Ammon's horn (tissue), 1 donor: ENCODE measurements around the gene CAPZB.

ENCODE experiments used
- DNase-seq: peaks from one replicate; pipeline ENCODE4 v3.0.0-alpha.2; 2016; ENCODE audit warnings: low spot score

CAPZB gene

DNA sequence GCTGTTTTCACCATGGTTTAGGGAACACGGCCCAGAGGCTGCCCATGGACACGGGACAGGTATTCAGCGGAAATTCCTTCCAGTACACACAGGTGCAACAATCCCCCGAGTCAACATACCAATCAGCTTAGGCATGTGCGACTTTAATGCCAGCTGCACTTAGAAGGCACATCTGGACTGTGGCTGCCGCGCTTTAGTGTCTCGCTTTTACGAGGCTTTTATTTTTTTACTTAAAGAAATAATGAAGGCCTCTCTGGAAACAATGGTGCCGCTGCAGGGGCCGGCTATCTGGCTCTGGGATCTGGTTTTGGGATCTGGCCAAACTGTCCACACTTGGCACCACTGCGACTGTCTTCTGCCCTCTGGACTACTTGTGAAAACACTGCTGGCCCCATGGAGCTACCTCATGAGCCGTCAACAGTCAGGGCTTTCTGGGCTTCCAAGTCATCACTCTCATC, 117.7 kb downstream of the CAPZB start:
- DNase-seq = no peak

GRCh38 chr1:19366599-19367536, 118.5 kb downstream of the CAPZB start:
- DNase-seq = no peak

DNA sequence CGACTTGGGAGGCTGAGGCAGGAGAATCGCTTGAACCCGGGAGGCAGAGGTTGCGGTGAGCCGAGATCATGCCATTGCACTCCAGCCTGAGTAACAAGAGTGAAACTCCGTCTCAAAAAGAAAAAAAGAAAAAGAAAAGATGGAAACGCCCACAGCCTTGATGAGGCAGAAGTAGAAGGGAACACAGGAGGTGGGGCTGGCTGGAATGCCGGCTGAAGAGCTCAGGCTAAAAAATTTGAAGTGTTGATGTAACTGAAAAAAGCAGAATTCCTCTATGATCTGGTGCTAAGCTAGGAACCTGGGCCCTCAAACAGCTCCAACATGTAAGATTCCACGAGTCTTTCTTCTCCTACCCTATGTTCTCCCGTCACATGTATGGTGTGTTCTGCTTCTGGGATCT, 119.6 kb downstream of the CAPZB start:
- DNase-seq = no peak

GRCh38 chr1:19363536-19364152, 121.7 kb downstream of the CAPZB start:
- DNase-seq = no peak

DNA sequence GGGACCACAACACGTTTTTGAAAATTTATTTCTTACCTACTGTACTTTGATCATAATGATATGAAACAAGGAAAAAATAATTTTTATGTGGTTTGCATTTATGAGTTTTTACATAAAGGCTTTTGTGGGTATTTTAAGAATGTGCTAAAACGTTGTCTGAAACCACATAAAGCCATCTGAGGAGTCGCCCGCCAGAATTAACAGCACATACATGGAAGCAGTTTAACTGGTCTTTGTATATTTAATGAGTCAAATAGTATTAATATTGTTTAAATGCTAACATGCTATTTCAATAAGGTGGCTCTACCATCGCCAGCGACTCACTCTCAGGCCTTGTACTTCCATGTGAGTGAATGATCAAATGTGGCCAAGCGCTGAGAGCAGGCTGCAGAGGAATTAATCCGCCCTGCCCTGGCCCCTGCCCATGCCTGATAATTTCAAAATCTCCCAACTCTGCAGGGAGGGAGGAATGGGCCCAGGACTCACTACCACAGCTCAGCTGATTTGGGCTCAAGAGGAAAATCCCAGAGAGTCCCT, 123.7 kb downstream of the CAPZB start:
- DNase-seq = no peak

GRCh38 chr1:19360843-19361610, 124.3 kb downstream of the CAPZB start:
- DNase-seq = no peak

DNA sequence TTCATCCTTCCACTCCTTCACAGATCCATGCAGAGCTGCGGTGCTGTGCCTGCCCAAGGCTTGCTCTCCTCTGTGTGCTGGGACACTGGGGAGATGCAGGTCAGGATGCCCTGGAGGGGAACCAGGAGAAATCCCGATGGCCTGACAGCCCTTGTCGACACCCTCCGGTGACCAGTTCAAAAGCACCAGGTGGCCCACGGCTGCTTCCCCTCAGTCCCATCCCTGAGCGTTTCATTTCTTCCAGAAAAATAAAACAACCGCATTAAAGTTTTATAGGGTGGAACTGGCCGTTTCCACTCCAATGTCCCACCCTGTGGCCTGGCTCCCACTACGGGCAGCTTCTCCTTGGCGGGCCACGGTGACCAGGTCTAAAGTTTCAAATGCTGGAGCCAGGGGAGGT, 124.9 kb downstream of the CAPZB start:
- no peak for DNase-seq

DNA sequence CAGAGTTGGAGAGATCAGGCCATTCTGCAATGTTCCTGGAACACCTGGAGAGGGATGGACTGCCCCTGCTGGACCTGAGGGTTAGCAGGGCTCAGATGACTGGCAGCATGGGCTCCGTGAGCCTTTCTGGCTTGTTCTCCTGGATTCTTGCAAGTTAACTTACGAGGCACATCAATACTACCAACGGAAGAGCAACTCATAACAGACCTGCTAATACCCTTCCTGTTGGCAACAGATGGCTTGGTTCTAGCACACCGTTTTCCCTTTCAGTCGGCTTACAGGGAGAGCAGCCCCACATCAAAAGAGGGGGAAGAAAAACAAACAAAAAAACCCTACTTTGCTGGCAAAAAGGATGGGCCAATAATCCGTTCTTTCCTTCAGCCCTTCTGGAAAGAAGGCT, 125.3 kb downstream of the CAPZB start:
- DNase-seq = no peak

- DNase-seq = no peak
These were observed 126.0 kb downstream of the CAPZB start for GRCh38 chr1:19359357-19359756.

DNA sequence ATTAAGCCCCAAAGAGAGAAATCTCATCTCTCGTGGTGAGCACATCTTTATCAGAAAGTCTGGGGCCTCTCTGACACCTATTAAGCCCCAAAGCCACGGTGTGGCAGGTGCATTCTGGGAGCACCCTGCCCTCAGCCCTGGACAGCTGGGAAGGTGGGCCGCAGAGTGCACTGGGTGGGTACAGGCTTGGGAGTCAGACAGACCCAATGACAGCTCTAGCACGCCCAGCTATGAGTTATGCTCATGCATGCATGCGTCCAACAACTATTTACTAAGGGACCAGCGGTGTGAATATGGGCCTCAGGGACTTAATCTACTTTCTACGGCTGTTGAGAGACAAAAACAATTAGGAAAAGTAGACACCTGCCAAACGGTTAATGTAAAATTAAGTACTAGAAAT, 126.6 kb downstream of the CAPZB start:
- no peak for DNase-seq

DNA sequence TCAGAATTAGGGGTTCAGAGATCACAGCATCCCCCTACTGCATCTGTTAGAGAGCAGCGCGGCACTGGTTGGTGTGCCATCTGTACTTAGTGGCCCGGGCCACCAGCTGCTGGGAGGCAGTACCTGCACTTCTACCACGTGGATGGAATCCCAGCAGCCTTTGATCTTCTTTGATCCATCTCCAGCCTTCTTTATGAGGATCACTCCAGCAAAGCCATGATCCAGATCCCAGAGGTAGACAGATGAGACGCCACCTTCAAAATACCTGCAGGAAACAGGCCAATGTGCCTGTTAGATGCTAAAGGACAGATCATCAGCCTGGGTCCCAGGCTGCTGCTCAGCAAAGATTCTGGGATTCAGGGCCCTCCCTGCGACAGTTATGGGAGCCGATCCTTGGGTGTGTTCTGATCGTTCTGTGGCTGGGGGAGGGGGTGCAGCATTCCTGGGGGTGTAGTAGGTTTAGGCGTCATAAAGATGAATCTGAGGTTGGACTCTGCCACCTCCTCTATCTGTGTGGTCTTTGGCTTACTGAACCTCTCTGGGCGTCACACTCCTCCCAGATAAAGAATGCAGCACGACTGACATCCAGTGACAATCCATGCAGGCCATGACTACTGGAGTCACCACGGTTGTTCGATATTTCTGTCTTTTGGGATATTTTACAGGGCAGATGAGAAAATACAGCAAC, 127.9 kb downstream of the CAPZB start:
- DNase-seq = no peak

GRCh38 chr1:19356266-19356665, 129.1 kb downstream of the CAPZB start:
- DNase-seq = no peak

GRCh38 chr1:19354531-19354981, 130.8 kb downstream of the CAPZB start:
- DNase-seq = no peak

GRCh38 chr1:19353596-19353995, 131.7 kb downstream of the CAPZB start:
- DNase-seq = no peak

GRCh38 chr1:19352839-19353238, 132.5 kb downstream of the CAPZB start:
- DNase-seq = no peak

GRCh38 chr1:19351873-19352272, 133.5 kb downstream of the CAPZB start:
- no peak for DNase-seq

DNA sequence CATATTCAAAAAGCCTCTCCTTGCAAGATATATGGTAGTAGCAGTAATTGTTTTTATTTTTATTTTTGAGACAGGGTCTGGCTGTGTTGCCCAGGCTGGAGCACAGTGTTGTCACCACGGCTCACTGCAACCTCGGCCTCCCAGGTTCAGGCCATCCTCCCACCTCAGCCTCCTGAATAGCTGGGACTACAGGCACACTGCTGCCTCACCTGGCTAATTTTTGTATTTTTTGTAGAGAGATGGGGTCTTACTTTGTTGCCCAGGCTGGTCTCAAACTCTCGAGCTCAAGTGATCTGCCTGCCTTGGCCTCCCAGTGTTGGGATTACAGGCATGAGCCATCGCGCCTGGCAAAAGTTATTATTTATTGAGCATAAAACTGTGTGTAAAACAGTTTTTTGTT, 134.8 kb downstream of the CAPZB start:
- no peak for DNase-seq

DNA sequence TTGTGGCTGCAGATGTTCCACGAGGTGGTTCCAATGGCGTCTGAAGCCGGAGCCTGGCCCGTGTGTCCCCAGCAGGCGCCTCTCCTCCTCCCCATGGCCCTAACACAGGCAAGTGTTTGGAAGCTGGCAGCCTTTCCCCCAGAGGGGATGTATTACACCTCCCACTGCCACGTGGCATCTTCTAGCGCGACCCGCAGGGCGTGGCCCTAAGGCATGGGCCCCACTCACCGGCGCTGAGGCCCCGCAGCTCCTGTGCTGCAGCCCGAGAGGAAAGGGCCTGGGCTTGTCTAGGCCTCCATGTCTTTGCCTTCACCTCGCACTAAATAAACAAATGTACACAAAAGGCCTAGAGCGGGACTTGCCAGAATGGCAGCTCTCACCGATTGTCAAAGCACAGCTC, 135.3 kb downstream of the CAPZB start:
- no peak for DNase-seq

GRCh38 chr1:19348441-19349198, 136.7 kb downstream of the CAPZB start:
- DNase-seq = no peak

DNA sequence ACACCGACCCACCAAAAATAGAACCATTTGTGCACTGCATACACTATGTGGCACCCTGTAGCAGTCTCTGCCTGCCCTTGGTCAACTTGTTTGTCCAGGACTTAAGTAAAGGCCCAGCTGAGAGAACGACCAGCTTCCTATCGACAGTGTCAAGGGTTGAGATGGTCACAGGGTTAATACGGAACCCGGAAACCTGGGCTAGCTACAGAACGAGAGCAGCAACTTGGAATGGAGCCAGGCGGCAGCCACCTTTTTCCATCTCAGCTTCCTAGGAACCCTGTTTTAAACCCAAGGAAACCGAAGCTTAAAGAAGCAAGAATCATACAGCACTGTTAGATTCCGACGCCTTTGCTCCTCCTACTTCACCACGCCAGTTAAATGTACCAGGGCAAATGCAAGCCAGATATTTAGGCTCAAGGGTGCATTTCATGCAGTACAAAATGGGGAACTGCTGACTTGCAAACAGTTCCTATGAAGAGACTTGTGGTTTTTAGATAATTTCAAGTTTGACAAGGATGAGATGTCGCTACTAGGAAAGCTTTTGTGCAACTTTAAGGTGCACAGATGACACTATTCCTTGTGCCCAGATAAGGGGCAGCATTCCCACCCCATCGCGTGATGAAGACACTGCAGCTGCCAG, 137.7 kb downstream of the CAPZB start:
- no peak for DNase-seq
